Effector memory CD8-positive, alpha-beta T cell (primary cell): ENCODE results near the gene DNAJB8.

ENCODE experiments used
- ATAC-seq: fragments of 150-1000 bp; cut with Tn5 transposase; replicated peaks from 2 replicates; pipeline ENCODE4 v1.10.0; 2021; ENCODE audit warnings: mild to moderate bottlenecking, moderate library complexity
- DNase-seq, 3 experiments: peaks; one replicate each; pipeline ENCODE4 v3.0.0; 2021
- H3K27ac Mint-ChIP-seq, 2 donors: one replicate each; pipeline ENCODE4 v1.8.0; 2022; ENCODE audit warnings: mild to moderate bottlenecking in 2 of 2, mixed read lengths in 2 of 2, moderate library complexity in 2 of 2
- H3K27me3 Mint-ChIP-seq, 2 donors: one replicate each; pipeline ENCODE4 v1.8.0; 2022; ENCODE audit warnings: mixed read lengths in 2 of 2
- H3K36me3 Mint-ChIP-seq: one replicate; pipeline ENCODE4 v1.8.0; 2022; ENCODE audit warnings: mild to moderate bottlenecking, moderate library complexity, mixed read lengths; ENCODE audit not compliant: insufficient read depth
- H3K4me1 Mint-ChIP-seq, 2 donors: one replicate each; pipeline ENCODE4 v1.8.0; 2022; ENCODE audit warnings: low read depth in 2 of 2, mixed read lengths in 2 of 2
- H3K4me3 Mint-ChIP-seq, 2 donors: one replicate each; pipeline ENCODE4 v1.8.0; 2022; ENCODE audit warnings: mild to moderate bottlenecking in 2 of 2, mixed read lengths in 2 of 2, moderate library complexity in 2 of 2
- H3K9me3 Mint-ChIP-seq, 2 donors: one replicate each; pipeline ENCODE4 v1.8.0; 2022; ENCODE audit warnings: mixed read lengths in 2 of 2

The DNAJB8 gene

DNA sequence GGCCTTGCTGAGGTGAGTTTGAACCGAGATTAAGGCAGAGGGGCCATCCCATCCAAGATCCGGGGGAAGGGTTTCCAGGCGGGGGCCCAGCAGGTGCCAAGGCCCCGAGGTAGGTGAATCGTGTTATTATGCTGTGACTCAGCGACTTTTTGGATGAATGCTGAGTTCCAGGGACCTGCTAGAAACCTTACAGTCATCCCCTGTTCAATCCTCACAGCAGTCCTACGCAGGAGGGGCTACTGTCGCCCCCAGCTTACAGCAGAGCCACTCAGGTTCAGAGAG lies 40.9 kb downstream of the DNAJB8 start:
- ATAC-seq (no peak), DNase-seq (no peak)
- no peak overlapping the region for H3K27ac Mint-ChIP-seq
- no peaks in the 10 kb centered on the region for H3K4me1 Mint-ChIP-seq
- peak overlapping the region in 1 of 2 donors; percentile 47 for H3K4me3 Mint-ChIP-seq
- H3K27me3 Mint-ChIP-seq: peaks cover 21 to 39% of the 10 kb centered on the region in 2 donors
- no peaks in the 10 kb centered on the region for H3K9me3 Mint-ChIP-seq
- H3K36me3 Mint-ChIP-seq: peaks cover 2% of the 10 kb centered on the region

- DNase-seq (no peak), ATAC-seq (no peak)
- Mint-ChIP-seq H3K4me3 (peak overlapping the region in 1 of 2 donors; percentile 47), H3K27me3 (peaks cover 16 to 34% of the 10 kb centered on the region in 2 donors), H3K27ac (no peak overlapping the region), H3K36me3 (peaks cover 2% of the 10 kb centered on the region), H3K9me3 (no peaks in the 10 kb centered on the region), H3K4me1 (no peaks in the 10 kb centered on the region)
Observed at GRCh38 chr3:128425142-128425845, 41.4 kb downstream of the DNAJB8 start.

DNA sequence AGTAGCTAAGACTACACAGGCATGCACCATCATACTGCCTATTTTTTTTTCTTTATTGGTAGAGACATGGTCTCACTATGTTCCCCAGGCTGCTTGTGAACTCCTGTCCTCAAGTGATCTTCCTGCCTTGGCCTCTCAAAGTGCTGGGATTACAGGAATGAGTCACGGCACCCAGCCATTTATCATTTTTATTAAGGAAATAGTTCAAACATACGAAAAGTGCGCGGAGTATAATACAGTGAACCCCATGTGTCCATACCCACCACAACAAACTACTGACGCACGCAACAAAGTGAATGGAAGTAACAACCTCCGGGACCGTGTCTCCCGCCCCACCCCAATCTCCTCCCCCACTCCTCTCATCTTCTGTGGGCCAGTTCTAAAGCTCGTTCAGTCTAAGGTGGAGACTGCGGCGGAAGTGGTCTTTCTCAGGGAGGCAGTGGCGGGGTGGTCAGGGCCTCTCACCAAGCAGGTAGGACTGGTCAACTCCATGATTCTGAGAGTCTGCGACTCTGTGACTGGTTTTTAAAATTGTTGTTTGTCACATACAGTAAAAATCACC lies 42.1 kb downstream of the DNAJB8 start:
- no peaks in the 10 kb centered on the region for H3K9me3 Mint-ChIP-seq
- H3K27ac Mint-ChIP-seq: no peak overlapping the region
- DNase-seq (no peak), ATAC-seq (no peak)
- peaks cover 2% of the 10 kb centered on the region for H3K36me3 Mint-ChIP-seq
- no peak overlapping the region for H3K4me3 Mint-ChIP-seq
- H3K4me1 Mint-ChIP-seq: no peaks in the 10 kb centered on the region
- peaks cover 9 to 27% of the 10 kb centered on the region in 2 donors for H3K27me3 Mint-ChIP-seq

GRCh38 chr3:128423525-128424147 lies 43.1 kb downstream of the DNAJB8 start:
- Mint-ChIP-seq H3K27me3 (peaks cover 8 to 17% of the 10 kb centered on the region in 2 donors), H3K27ac (no peak overlapping the region), H3K4me3 (no peak overlapping the region), H3K9me3 (no peaks in the 10 kb centered on the region), H3K36me3 (peaks cover 2% of the 10 kb centered on the region), H3K4me1 (no peaks in the 10 kb centered on the region)
- DNase-seq (no peak), ATAC-seq (no peak)

- DNase-seq (no peak), ATAC-seq (no peak)
- no peaks in the 10 kb centered on the region for H3K4me1 Mint-ChIP-seq
- H3K4me3 Mint-ChIP-seq: no peak overlapping the region
- no peaks in the 10 kb centered on the region for H3K9me3 Mint-ChIP-seq
- H3K27ac Mint-ChIP-seq: no peak overlapping the region
- peaks cover 1 to 11% of the 10 kb centered on the region in 2 donors for H3K27me3 Mint-ChIP-seq
- H3K36me3 Mint-ChIP-seq: peaks cover 2% of the 10 kb centered on the region
Observed at GRCh38 chr3:128422762-128423524, 43.7 kb downstream of the DNAJB8 start.

DNA sequence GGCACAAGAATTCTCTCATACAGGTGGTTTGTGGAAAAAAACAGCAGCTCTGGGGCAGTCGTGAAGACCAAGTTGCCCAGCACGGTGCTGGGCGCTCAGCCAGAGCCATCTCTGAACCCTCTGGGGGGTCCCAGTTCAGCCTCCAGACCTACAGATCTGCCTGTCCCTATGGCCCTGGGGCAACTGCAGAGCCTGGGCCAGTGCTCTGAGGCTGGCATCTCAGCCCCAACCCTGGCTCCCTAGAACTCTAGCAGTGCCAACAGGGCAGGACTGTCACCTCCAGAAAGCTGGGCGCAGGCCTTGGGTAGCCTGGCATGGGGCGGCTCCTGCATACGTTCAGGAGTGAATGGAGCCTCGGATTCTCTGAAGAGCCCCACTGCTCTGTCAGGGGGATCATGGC lies 44.7 kb downstream of the DNAJB8 start:
- H3K27me3 Mint-ChIP-seq: peaks cover 0 to under 1% of the 10 kb centered on the region in 2 donors
- peaks cover 0 to 2% of the 10 kb centered on the region in 2 donors for H3K4me1 Mint-ChIP-seq
- no peaks in the 10 kb centered on the region for H3K9me3 Mint-ChIP-seq
- DNase-seq (no peak), ATAC-seq (no peak)
- H3K36me3 Mint-ChIP-seq: peaks cover 2% of the 10 kb centered on the region
- H3K4me3 Mint-ChIP-seq: no peak overlapping the region
- H3K27ac Mint-ChIP-seq: no peak overlapping the region

DNA sequence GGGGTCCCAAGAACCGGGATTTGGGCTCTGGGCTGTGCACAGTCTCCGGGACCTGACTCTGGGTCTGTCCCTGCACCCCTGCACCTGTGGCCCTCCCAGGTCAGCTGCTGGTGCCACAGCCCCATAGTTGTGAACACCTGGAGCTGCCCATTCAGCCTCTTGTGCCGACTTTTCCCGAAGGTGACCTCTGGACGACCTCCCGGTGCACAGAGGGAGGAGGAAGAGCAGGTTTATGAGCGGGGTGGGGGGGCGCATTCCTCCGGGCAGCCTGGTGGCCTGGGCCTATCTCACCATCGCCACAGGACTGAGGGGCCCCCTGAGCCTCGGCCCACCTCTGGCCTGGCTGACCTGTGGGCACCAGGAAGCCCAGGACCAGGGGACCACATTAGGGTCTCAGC lies 45.3 kb downstream of the DNAJB8 start:
- peaks cover 2% of the 10 kb centered on the region for H3K36me3 Mint-ChIP-seq
- DNase-seq: no peak
- H3K4me1 Mint-ChIP-seq: peaks cover 0 to 2% of the 10 kb centered on the region in 2 donors
- no peaks in the 10 kb centered on the region for H3K9me3 Mint-ChIP-seq
- no peak overlapping the region for H3K4me3 Mint-ChIP-seq
- ATAC-seq: no peak
- no peaks in the 10 kb centered on the region for H3K27me3 Mint-ChIP-seq
- no peak overlapping the region for H3K27ac Mint-ChIP-seq

DNA sequence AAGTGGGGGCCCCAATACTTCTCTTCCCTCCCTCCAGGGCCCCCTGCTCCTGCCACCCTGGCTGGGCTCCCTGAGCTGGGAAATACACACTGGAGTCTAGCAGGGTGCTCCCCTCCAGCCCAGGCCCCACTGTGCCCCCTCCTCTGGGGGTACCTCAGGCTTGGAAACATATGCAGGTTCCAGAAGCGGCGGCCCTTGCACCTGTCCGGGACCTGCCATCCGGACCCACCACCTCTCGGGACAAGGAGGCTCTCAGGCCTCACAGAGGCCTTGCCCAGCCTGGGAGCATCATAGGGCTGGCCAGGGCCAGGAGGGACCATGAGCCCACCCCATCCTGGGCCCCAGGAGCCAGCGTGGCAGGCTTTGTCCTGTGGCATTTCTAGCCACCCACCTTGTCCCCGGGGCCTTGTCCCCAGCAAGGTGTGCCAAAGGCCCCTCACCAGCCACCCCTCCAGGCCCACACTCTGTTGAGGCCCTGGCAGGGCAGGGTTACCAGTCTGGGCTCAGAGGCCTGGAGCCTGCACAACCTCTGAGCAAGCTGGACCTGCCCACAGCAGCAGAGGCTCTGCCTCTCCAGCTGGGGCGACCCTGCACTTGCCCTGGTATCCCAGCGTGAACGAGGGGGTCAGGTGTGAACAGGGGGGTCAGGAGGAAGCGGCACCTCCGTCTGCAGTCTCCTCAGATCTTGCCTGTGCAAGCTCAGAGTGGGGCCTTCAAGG lies 45.8 kb downstream of the DNAJB8 start:
- DNase-seq (no peak), ATAC-seq (no peak)
- no peaks in the 10 kb centered on the region for H3K9me3 Mint-ChIP-seq
- peaks cover 0 to 2% of the 10 kb centered on the region in 2 donors for H3K4me1 Mint-ChIP-seq
- H3K36me3 Mint-ChIP-seq: peaks cover 2% of the 10 kb centered on the region
- H3K27ac Mint-ChIP-seq: no peak overlapping the region
- H3K27me3 Mint-ChIP-seq: no peaks in the 10 kb centered on the region
- no peak overlapping the region for H3K4me3 Mint-ChIP-seq

DNA sequence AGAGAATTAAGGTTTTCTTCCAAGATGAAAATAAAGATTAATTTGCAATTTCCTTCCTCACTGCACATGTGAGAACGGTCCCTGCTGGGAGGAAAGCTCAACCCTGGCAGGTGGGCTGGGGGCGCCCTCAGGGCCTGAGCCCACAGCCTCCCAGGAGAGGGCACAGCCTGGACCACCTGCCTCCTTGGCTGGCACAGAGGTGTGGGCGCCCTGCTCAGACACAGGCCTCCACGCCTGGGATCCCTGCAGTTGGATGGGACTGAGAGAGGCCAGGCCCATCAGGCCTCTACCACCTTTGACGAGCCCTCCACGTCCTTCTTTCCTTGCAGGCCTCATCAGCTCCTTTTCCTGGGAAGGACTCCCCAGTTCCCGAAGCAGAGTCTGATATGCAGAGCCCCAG lies 46.4 kb downstream of the DNAJB8 start:
- no peak overlapping the region for H3K27ac Mint-ChIP-seq
- ATAC-seq (no peak), DNase-seq (no peak)
- H3K27me3 Mint-ChIP-seq: no peaks in the 10 kb centered on the region
- no peak overlapping the region for H3K4me3 Mint-ChIP-seq
- H3K4me1 Mint-ChIP-seq: peaks cover 0 to 2% of the 10 kb centered on the region in 2 donors
- H3K9me3 Mint-ChIP-seq: no peaks in the 10 kb centered on the region
- H3K36me3 Mint-ChIP-seq: peaks cover 2% of the 10 kb centered on the region

GRCh38 chr3:128419311-128419710 lies 47.4 kb downstream of the DNAJB8 start:
- ATAC-seq (no peak), DNase-seq (no peak)
- no peak overlapping the region for H3K4me3 Mint-ChIP-seq
- peaks cover 0 to 2% of the 10 kb centered on the region in 2 donors for H3K4me1 Mint-ChIP-seq
- no peaks in the 10 kb centered on the region for H3K27me3 Mint-ChIP-seq
- H3K27ac Mint-ChIP-seq: no peak overlapping the region
- H3K9me3 Mint-ChIP-seq: no peaks in the 10 kb centered on the region
- H3K36me3 Mint-ChIP-seq: peaks cover 2% of the 10 kb centered on the region

DNA sequence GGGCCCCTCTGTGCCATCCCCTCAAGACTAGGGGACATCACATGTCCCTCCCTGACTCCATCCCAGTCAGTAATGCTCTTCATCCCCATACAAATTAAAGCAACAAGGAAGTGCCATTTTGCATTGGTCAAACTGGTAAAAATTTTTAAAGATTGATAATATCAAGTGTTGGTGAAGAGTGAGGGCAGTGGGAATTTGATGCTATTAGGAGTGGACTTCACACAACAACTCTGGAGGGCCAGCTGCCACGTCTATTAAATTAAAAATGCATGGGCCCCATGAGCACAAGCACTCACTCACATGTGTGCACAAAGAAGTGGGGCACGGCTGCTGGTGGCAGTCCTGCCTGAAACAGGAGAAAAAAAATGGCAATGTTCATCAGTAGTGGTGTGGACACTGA lies 47.8 kb downstream of the DNAJB8 start:
- Mint-ChIP-seq H3K27ac (no peak overlapping the region), H3K27me3 (no peaks in the 10 kb centered on the region), H3K36me3 (peaks cover 2% of the 10 kb centered on the region), H3K4me3 (no peak overlapping the region), H3K4me1 (peaks cover 0 to 2% of the 10 kb centered on the region in 2 donors), H3K9me3 (no peaks in the 10 kb centered on the region)
- ATAC-seq: no peak
- no peak for DNase-seq

DNA sequence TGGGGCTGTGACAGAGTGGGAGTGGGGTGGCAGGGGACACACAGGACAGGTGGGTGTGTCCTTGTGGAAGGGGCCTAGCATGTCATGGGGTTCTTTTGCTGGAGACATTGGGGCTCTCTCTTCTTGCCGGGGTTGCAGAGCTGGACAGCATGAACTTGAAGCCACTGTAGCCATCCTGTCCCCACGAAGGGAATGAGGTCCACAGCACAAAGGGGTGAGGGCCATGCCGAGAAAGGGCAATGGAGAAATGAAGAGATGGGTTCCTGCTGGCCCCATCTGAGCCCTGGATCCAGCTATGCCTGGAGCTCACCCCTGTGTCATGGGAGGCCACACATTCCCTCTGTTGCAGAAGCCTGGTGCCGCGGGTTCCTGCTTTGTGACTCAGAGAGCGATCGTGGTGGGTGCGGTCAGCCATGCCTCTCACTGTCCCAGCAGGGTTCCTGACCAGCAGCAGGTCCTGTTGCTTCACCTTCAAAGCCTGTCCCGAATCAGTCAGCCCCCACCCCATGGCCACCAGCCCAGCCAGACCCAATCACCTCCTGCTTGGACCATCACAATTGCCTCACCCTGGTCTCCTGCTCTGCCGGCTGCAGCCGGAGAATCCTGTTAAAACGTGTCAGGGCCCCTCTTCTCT lies 50.0 kb downstream of the DNAJB8 start:
- no peaks in the 10 kb centered on the region for H3K27me3 Mint-ChIP-seq
- no peak for ATAC-seq
- DNase-seq: no peak

More for the DNA sequence above, 50.0 kb downstream of the DNAJB8 start:
- peaks cover 0 to 2% of the 10 kb centered on the region in 2 donors for H3K4me1 Mint-ChIP-seq
- no peaks in the 10 kb centered on the region for H3K9me3 Mint-ChIP-seq
- H3K27ac Mint-ChIP-seq: peak overlapping the region in 1 of 2 donors; percentile 39
- no peaks in the 10 kb centered on the region for H3K36me3 Mint-ChIP-seq
- no peak overlapping the region for H3K4me3 Mint-ChIP-seq
